HepG2 (cell line): ENCODE results near the gene CCDC142. TPM values are rescaled to one million over a fixed set of nuclear protein-coding genes. Genes with fewer than 3 reads are reported as not detected.

Experiments used
- CC2D1A ChIP-seq: sonication (generic); formaldehyde crosslinking; IDR thresholded peaks from 2 replicates; pipeline ENCODE4 v1.8.1; 2023; ENCODE audit warnings: mild to moderate bottlenecking, missing genetic modification reagents
- CHCHD3 ChIP-seq: sonication (generic); formaldehyde crosslinking; IDR thresholded peaks from 2 replicates; pipeline ENCODE4 v1.8.0; 2022; ENCODE audit warnings: mild to moderate bottlenecking, missing genetic modification reagents, moderate library complexity
- EZH2 ChIP-seq: conservative IDR thresholded peaks from 2 replicates; pipeline ENCODE4 v1.6.1; 2012; ENCODE audit warnings: mild to moderate bottlenecking, low read depth, low read length, moderate library complexity
- FOXO1 ChIP-seq: sonication (generic); formaldehyde crosslinking; IDR thresholded peaks from 2 replicates; pipeline ENCODE4 v1.4.0; 2020; ENCODE audit warnings: missing genetic modification reagents
- KDM3A ChIP-seq: IDR thresholded peaks from 2 replicates; pipeline ENCODE4 v1.6.1; 2018; ENCODE audit warnings: low read depth, missing compliant biosample characterization
- KDM5A ChIP-seq: fragments of 200-600 bp; sonication (generic); IDR thresholded peaks from 2 replicates; pipeline ENCODE4 v1.7.0; 2018; ENCODE audit warnings: antibody characterized with exemption, mild to moderate bottlenecking, low read length, borderline replicate concordance
- NPAS2 ChIP-seq: sonication (generic); formaldehyde crosslinking; IDR thresholded peaks from 2 replicates; pipeline ENCODE4 v1.8.0; 2022; ENCODE audit warnings: mild to moderate bottlenecking, missing genetic modification reagents, borderline replicate concordance
- RFXAP ChIP-seq: sonication (generic); formaldehyde crosslinking; IDR thresholded peaks from 2 replicates; pipeline ENCODE4 v1.4.0; 2020; ENCODE audit warnings: missing genetic modification reagents, borderline replicate concordance
- SAFB2 ChIP-seq: sonication (generic); formaldehyde crosslinking; IDR thresholded peaks from 2 replicates; pipeline ENCODE4 v1.5.1; 2020; ENCODE audit warnings: missing genetic modification reagents, low read depth, mild to moderate bottlenecking, borderline replicate concordance
- ZBTB42 ChIP-seq: sonication (generic); formaldehyde crosslinking; IDR thresholded peaks from 2 replicates; pipeline ENCODE4 v1.5.0; 2020; ENCODE audit warnings: mild to moderate bottlenecking, missing genetic modification reagents
- ZNF143 ChIP-seq: sonication (generic); formaldehyde crosslinking; IDR thresholded peaks from 2 replicates; pipeline ENCODE4 v1.4.0; 2020; ENCODE audit warnings: missing genetic modification reagents
- ZNF263 ChIP-seq: sonication (generic); formaldehyde crosslinking; IDR thresholded peaks from 2 replicates; pipeline ENCODE4 v1.4.0; 2020; ENCODE audit warnings: missing genetic modification reagents
- ZNF33B ChIP-seq: sonication (generic); formaldehyde crosslinking; IDR thresholded peaks from 2 replicates; pipeline ENCODE4 v1.5.1; 2020; ENCODE audit warnings: mild to moderate bottlenecking, missing genetic modification reagents
- ZNF674 ChIP-seq: sonication (generic); formaldehyde crosslinking; IDR thresholded peaks from 2 replicates; pipeline ENCODE4 v1.5.0; 2020; ENCODE audit warnings: low read depth, mild to moderate bottlenecking, missing genetic modification reagents
- ZNF724P ChIP-seq: sonication (generic); formaldehyde crosslinking; IDR thresholded peaks from 2 replicates; pipeline ENCODE4 v1.8.0; 2022; ENCODE audit warnings: missing genetic modification reagents, borderline replicate concordance
- ZNF788 ChIP-seq: sonication (generic); formaldehyde crosslinking; IDR thresholded peaks from 2 replicates; pipeline ENCODE4 v1.5.0; 2020; ENCODE audit warnings: mild to moderate bottlenecking, missing genetic modification reagents, borderline replicate concordance
- polyA plus RNA-seq, 8 experiments: library from polyadenylated mRNA; depleted of rRNA in 3 of 8; stranded (reverse) in 7 of 8; unstranded in 1 of 8; fragments of >200 nt; fragmentation: Illumina TruSeq in 4 of 8; extraction: Trizol in 4 of 8; gene quantifications; 2 replicates each; pipeline versions ENCODE4 v1.2.1 to v1.2.3, GENCODE V29; 2011 to 2016; ENCODE audit warnings: low read depth in 4 of 8, missing spikeins in 1 of 8, mixed read lengths in 1 of 8; ENCODE audit not compliant: insufficient read depth in 1 of 8
- total RNA-seq, 5 experiments: library from RNA; depleted of rRNA; stranded (reverse); fragments of >200 nt; fragmentation: Illumina TruSeq; extraction: Trizol; gene quantifications; 2 replicates each; pipeline ENCODE4 v1.2.3, GENCODE V29; 2016; ENCODE audit warnings: low read depth in 1 of 5
- TF ChIP-seq, protein P1 (sequence below): sonication (generic); formaldehyde crosslinking; IDR thresholded peaks from 2 replicates; pipeline ENCODE4 v1.4.0; 2020; ENCODE audit warnings: low read depth, mild to moderate bottlenecking, missing genetic modification reagents
- TF ChIP-seq, protein P2 (sequence below): sonication (generic); formaldehyde crosslinking; conservative IDR thresholded peaks from 2 replicates; pipeline ENCODE4 v1.8.0; 2022; ENCODE audit warnings: missing genetic modification reagents
- TF ChIP-seq, protein P3 (sequence below): sonication (generic); formaldehyde crosslinking; IDR thresholded peaks from 2 replicates; pipeline ENCODE4 v1.4.0; 2020; ENCODE audit warnings: mild to moderate bottlenecking, low read depth, missing genetic modification reagents
- TF ChIP-seq, protein P4 (sequence below): sonication (generic); formaldehyde crosslinking; IDR thresholded peaks from 2 replicates; pipeline ENCODE4 v1.8.0; 2022; ENCODE audit warnings: mild to moderate bottlenecking, missing genetic modification reagents; ENCODE audit not compliant: insufficient replicate concordance
- TF ChIP-seq, protein P5 (sequence below): IDR thresholded peaks from 2 replicates; pipeline ENCODE4 v1.4.0; 2020; ENCODE audit warnings: mild to moderate bottlenecking, missing genetic modification reagents

The CCDC142 gene
- total and polyA plus RNA-seq, 2 of the 13 experiments (the other 11 are each of a cell fraction or from before 2014, with no cell fraction given) = 14.7 to 30.4 TPM

DNA sequence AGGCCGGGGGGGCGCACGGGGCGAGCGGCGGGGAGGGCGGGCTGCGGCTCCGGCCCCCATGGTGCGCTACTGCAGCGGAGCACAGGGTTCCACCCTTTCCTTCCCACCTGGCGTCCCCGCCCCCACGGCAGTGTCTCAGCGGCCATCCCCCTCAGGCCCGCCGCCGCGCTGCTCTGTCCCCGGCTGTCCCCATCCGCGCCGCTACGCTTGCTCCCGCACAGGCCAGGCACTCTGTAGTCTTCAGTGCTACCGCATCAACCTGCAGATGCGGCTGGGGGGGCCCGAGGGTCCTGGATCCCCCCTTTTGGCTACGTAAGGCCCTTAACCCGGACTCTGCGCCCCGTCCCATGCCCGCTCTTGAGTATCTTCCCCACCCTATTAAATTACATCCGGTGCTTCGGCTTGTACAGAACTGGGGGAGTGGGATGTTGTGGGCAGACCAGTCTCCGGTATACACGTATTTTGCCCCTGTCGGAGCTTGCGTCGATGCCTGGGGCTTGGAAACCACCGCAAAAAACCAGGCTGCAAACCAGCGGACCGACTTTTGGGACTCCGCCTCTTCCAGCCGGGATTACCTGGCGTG lies 25.2 kb downstream of the CCDC142 start (continued):
- TF ChIP-seq ZNF724P (CRISPR knock-in tag) (no peak), ZNF788 (CRISPR knock-in tag) (peak; percentile 75; the same call in 1 of the 2 replicates), SAFB2 (CRISPR knock-in tag) (peak; percentile 95), ZNF263 (CRISPR knock-in tag) (peak; percentile 60; the same call in 1 of the 2 replicates), CC2D1A (no peak), CHCHD3 (CRISPR knock-in tag) (no peak), FOXO1 (CRISPR knock-in tag) (0 out of 2 replicates have a peak, but pooled peaks have one; percentile 13), ZNF143 (no peak; the same call in 1 of the 2 replicates), KDM5A (peak; percentile 82), RFXAP (CRISPR knock-in tag) (no peak), NPAS2 (CRISPR knock-in tag) (no peak), ZNF674 (no peak), KDM3A (CRISPR knock-in tag) (no peak), EZH2 (no peak), ZNF33B (CRISPR knock-in tag) (0 out of 2 replicates have a peak, but pooled peaks have one; percentile 23), ZBTB42 (CRISPR knock-in tag) (peak; percentile 92; the same call in 1 of the 2 replicates)
- TF ChIP-seq, protein P1, sequence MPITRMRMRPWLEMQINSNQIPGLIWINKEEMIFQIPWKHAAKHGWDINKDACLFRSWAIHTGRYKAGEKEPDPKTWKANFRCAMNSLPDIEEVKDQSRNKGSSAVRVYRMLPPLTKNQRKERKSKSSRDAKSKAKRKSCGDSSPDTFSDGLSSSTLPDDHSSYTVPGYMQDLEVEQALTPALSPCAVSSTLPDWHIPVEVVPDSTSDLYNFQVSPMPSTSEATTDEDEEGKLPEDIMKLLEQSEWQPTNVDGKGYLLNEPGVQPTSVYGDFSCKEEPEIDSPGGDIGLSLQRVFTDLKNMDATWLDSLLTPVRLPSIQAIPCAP = no peak
- TF ChIP-seq, protein P2, sequence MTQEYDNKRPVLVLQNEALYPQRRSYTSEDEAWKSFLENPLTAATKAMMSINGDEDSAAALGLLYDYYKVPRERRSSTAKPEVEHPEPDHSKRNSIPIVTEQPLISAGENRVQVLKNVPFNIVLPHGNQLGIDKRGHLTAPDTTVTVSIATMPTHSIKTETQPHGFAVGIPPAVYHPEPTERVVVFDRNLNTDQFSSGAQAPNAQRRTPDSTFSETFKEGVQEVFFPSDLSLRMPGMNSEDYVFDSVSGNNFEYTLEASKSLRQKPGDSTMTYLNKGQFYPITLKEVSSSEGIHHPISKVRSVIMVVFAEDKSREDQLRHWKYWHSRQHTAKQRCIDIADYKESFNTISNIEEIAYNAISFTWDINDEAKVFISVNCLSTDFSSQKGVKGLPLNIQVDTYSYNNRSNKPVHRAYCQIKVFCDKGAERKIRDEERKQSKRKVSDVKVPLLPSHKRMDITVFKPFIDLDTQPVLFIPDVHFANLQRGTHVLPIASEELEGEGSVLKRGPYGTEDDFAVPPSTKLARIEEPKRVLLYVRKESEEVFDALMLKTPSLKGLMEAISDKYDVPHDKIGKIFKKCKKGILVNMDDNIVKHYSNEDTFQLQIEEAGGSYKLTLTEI (CRISPR knock-in tag) = no peak
- TF ChIP-seq, protein P3, sequence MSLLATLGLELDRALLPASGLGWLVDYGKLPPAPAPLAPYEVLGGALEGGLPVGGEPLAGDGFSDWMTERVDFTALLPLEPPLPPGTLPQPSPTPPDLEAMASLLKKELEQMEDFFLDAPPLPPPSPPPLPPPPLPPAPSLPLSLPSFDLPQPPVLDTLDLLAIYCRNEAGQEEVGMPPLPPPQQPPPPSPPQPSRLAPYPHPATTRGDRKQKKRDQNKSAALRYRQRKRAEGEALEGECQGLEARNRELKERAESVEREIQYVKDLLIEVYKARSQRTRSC = no peak
- TF ChIP-seq, protein P4, sequence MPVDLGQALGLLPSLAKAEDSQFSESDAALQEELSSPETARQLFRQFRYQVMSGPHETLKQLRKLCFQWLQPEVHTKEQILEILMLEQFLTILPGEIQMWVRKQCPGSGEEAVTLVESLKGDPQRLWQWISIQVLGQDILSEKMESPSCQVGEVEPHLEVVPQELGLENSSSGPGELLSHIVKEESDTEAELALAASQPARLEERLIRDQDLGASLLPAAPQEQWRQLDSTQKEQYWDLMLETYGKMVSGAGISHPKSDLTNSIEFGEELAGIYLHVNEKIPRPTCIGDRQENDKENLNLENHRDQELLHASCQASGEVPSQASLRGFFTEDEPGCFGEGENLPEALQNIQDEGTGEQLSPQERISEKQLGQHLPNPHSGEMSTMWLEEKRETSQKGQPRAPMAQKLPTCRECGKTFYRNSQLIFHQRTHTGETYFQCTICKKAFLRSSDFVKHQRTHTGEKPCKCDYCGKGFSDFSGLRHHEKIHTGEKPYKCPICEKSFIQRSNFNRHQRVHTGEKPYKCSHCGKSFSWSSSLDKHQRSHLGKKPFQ = peak; percentile 65
- TF ChIP-seq, protein P5, sequence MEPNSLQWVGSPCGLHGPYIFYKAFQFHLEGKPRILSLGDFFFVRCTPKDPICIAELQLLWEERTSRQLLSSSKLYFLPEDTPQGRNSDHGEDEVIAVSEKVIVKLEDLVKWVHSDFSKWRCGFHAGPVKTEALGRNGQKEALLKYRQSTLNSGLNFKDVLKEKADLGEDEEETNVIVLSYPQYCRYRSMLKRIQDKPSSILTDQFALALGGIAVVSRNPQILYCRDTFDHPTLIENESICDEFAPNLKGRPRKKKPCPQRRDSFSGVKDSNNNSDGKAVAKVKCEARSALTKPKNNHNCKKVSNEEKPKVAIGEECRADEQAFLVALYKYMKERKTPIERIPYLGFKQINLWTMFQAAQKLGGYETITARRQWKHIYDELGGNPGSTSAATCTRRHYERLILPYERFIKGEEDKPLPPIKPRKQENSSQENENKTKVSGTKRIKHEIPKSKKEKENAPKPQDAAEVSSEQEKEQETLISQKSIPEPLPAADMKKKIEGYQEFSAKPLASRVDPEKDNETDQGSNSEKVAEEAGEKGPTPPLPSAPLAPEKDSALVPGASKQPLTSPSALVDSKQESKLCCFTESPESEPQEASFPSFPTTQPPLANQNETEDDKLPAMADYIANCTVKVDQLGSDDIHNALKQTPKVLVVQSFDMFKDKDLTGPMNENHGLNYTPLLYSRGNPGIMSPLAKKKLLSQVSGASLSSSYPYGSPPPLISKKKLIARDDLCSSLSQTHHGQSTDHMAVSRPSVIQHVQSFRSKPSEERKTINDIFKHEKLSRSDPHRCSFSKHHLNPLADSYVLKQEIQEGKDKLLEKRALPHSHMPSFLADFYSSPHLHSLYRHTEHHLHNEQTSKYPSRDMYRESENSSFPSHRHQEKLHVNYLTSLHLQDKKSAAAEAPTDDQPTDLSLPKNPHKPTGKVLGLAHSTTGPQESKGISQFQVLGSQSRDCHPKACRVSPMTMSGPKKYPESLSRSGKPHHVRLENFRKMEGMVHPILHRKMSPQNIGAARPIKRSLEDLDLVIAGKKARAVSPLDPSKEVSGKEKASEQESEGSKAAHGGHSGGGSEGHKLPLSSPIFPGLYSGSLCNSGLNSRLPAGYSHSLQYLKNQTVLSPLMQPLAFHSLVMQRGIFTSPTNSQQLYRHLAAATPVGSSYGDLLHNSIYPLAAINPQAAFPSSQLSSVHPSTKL (CRISPR knock-in tag) = no peak
